ENCODE results near the gene OR52E8.

GRCh38 chr11:5841797-5842196, 15.7 kb downstream of the OR52E8 start, which contains the start of gene OR52E6:
- TF ChIP-seq ZNF586 (CRISPR knock-in tag; conservative IDR thresholded peaks at IDR 0.05) (no peak), JUNB (CRISPR knock-in tag; conservative IDR thresholded peaks at IDR 0.05) (no peak)
